HG03457 (cell line): ENCODE results near the gene SPATA12.
"Not testable (repeated sequence)": the region's sequence is repeated elsewhere in the genome, so short reads cannot be mapped to it uniquely, and the experiment has no call there.

Experiments used
- ATAC-seq: cut with Tn5 transposase; IDR thresholded peaks from one replicate; pipeline ENCODE4 v1.9.1; 2021; ENCODE audit warnings: moderate number of reproducible peaks; ENCODE audit not compliant: unreplicated experiment

The SPATA12 gene

DNA sequence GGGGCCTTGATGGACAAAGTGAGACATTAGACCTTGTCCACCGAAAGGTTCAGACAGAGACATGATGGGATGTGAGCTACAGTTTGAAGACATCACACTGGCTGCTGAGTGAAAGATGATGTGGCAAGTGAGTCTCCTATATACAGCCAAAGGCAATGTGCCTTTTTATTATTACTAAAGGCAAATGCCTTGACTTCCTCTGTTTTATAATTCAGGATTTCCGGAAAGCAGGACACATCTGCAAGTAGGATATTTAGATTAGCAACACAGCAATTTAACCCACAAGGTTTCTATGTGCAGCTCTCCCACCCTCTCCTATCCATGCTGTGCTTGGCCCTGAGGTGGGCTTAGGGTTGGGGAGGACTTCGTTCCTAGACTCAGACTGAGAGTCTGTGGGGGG, 20.7 kb downstream of the SPATA12 start:
- ATAC-seq: no peak

DNA sequence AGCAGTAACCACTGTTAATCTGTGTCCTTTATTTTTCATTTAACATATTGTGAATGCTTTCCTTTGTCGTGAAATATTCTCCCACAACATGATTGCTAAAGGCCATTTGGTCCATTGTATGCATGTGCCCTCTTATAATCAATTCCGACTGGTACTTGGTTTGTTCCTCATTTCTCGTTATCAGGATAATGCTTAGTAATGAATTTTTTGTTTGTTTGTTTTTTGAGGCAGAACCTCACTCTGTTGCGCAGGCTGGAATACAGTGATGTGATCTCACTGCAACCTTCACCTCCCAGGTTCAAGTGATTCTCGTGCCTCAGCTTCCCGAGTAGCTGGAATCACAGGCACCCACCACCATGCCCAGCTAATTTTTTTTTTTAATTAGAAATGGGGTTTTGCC, 22.0 kb downstream of the SPATA12 start:
- ATAC-seq: no peak

DNA sequence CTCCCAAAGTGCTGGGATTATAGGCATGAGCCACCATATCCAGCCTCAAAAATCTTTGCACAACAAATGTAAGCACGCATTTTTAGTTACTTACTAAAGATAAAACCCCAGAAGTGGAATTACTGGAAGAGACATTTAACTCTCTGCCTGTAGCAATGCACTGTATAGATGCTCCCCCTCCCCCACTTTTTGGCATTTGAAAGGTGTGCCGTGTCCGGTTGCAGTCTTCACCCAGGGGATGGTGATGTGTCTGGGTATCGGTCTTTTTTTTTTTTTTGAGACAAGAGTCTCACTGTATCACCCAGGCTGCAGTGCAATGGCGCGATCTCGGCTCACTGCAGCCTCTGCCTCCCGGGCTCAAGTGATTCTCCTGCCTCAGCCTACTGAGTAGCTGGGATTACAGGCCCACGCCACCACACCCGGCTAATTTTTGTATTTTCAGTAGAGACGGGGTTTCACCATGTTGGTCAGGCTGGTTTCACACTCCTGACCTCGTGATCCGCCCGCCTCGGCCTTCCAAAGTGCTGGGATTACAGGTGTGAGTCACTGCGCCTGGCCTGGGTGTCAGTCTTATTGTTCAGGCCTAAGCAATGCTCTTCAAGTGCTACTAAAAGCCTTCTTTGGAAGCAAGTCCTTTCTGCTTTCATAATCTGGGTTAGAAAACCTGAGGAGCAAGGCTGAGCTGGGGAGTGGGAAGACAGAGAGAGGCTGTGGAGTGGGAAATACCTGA, 23.0 kb downstream of the SPATA12 start:
- ATAC-seq: not testable (repeated sequence)

DNA sequence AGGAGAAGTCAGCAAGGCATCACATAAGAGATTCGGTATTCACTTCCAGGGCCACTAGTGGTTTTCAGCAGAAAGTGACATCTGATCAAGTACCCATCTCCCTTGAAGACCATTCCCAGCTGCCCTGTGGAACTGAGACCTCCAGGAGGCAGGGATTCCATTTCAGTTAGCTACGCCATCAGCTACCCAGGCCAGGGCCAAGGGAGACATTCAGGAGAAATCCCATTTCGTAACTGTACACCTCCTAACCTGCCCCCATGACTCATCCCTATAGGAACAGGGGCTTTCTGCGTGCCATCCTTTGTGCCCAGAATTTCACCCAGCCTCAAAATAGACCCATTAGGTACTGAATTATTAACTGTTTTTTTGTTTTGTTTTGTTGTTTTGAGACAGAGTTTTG, 24.7 kb downstream of the SPATA12 start:
- ATAC-seq: no peak

DNA sequence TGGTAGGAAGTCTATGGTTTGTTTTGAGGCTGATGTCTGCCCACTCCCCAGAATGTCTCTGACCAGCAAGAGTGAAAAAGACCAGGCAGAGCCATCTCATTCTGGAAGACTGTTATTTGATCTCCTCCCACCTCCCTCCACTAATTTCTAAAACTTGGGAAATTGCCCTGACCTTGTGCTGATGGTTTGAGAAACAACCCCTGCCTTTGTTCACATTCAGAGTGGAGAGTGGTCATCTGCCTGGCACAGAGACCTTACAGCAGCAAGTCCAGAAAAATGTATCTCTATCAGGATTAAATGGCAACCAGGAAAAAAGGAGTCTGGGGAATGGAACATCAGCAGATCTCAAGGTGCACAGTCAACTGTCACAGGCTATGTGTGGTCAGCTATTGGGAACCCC, 25.7 kb downstream of the SPATA12 start:
- no peak for ATAC-seq

DNA sequence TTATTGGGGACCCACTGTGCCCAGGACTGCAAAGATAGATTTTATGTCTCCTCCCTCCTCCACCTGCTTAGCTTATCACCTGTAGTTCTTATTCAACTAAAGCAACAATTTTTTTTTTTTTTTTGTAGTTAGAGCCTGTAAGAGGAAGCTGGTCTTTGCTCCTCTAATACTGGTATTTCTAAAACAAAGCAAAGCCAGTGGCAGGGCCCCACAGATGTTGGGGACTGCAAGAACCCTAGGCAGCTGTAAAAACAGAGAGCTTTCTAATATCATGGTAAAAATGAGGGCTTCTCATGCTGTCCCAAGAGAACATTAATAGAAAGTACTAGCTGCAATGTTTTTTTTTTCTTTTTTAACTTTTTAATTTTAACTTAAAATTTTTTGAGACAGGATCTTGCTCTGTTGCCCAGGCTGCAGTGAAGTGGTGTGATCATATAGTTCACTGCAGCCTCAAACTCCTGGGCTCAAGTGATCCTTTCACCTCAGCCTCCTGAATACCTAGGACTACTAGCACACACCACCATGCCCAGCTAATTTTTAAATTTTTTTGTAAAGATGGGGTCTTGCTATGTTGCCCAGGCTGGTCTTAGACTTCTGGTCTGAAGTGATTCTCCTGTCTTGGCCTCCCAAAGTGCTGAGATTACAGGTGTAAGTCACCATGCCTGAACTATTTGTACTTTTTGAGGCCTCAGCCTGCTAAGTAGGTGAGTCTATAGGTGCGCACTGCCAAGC, 27.1 kb downstream of the SPATA12 start:
- no peak for ATAC-seq

DNA sequence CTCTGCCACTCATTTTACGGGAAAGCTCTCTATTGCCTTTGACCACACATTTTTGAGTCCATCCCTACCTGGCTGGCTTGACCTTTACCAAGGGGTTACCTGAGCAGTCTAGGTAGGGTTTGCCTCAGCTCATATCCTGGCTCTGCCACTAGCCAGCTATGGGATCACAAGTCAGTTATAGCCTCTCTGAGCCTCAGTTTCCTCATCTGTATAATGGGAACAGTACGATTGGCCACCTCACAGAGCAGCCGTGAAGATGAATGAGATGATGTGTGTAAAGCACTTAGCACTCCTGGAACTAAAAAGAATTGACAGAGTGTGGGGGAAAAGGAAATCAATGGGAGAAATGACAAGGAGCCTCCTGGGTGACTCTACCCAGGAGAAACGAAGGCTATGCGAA, 28.0 kb downstream of the SPATA12 start:
- no peak for ATAC-seq

DNA sequence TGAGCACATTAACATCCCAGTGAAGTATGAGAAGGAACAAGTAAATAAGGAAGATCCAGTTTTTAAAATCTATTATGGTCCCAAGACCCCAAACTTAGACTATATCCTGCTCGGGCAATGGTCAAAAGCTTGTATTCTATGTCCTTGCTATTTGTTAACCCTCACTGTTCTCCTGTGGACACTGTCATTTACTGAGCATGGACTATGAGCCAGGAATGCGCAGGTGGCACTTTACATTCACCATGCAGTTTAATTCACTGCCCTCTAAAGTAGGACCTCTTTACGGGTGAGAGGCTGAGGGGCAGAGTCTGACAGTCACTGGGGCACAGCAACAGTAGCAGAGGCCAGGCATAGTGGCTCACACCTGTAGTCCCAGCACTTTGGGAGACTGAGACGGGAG, 28.6 kb downstream of the SPATA12 start:
- ATAC-seq: no peak

DNA sequence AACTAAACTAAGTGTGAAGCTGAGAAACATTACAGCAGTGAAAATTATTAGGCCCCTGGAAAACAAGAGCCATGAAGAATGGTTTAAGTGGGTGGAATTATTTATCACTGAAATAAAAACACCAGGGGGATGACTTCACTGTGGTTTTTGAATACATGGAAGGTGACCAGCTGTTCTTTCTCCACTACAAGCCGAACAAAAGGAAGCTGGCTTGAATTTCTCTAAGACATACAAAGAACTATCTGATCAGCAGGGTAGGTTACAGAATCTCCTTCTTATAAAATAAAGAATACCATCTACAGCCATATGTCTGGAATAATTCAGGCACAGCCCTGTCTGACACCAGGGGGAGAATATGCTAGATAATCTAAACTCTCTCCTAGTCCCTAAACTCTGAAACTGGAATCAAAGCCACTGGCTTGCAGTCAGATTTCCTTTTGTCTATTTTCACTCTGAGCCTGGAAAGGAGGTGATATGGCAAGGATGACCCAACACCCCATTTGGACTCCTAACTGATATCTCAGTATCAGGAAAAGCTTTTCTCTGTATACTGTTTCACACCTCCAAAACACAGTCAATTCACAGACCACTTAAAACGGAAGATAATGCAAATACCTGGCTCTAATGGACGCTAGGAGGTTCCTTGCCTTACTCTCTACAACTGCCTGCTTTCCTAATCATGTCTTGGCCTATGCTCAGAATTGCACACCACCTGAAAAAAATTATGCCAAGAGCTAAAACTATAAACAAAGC, 31.2 kb downstream of the SPATA12 start:
- ATAC-seq: no peak

DNA sequence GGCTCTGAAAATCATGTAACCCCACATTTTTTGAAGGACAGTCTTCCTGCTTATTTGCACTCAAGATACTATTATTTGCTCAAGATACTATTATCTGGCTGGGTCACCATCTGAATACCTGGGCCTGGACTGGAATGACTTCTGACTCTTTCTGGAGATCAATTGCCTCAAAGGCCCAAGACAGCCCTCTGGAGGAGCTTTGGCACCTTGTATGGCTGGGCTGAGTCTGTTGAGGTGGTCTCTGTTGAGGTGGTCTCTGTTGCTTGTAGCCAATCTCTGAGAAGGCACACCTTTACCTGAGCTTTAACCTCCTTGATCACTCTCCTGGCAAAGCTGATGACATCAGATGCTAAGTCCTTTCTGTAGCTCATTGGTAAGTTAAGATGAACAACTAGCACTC, 33.0 kb downstream of the SPATA12 start:
- no peak for ATAC-seq

DNA sequence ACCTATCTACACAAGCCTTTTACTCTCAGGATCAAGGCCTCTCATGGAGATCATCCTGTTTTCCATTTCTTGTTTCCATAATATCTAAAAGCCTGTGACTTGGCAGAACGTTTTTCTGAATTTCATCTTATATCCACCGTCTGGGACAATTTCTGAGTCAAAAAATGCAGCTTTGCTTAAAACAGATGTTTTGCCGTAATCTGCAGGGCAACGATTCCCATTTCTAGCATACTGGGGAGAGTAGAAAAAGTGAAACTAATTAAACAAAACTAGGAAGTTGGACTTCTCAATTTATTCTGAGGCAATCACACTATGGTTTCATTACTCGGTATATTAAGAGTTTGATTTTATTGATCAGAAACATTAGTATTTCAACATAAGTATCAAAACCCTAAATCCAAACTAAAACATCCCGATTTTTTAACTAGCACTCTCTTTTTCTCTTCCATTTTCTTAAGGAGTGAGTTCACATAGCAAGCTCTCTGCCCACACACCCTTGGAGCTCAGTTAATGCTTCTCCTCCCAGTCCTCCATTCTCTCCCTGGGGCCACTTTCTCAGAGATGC, 33.6 kb downstream of the SPATA12 start:
- no peak for ATAC-seq

DNA sequence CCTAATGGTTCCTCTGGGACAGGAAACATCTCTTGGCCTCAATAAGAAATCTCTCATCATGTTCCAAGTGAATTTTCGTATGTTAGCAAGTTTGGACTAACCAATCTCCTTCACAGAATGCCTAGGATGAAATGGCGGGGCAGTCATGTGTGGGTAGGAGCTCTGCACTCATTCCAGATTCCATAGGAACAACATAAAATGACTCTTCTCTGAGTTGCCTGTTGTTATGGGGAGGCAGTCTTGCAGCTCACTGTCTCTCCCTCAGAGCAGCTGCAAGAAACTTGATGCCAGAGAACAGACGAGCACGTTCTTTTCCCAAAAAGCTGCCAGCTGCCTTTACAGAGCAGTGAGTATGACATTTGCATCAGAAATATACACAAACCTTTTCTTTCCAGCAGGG, 34.1 kb downstream of the SPATA12 start:
- ATAC-seq: no peak

DNA sequence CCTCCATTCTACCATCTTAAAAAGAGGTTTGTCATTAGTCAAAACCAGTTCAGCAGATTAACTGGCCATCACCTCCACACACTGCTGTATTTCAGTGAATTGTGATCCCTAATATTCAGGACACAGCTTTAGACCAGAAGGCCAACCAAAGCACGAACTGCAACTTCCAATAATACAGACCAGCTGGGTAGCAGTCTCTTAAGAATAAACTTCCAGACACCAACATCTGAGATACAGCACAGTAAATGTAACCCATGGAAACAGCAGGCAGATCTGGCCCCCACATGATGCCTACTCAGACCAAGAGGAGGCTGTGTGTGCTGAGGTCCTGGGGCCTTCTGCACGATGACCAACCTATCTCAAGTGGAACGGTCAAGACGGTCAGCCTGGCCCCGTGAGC, 34.9 kb downstream of the SPATA12 start:
- no peak for ATAC-seq

DNA sequence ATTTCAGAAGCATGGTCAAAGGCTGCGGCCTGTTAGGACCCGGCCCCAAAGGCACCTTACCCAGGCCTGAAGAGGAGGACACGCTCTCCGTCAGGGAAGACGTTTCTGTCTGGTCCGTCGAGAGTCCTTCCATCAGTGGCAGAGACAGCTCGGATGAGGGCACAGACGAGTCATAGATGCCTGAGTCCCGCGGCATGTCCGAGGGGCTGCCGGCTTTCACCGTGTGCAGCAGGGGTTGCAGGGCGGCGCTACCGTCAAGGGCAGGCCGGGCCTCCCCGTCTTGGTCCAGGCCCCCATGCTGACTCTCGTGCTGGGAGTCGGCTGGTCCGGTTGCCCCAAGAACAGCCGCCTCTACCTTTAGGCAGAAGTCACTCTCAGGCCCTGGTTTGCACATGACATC, 37.1 kb downstream of the SPATA12 start:
- no peak for ATAC-seq

DNA sequence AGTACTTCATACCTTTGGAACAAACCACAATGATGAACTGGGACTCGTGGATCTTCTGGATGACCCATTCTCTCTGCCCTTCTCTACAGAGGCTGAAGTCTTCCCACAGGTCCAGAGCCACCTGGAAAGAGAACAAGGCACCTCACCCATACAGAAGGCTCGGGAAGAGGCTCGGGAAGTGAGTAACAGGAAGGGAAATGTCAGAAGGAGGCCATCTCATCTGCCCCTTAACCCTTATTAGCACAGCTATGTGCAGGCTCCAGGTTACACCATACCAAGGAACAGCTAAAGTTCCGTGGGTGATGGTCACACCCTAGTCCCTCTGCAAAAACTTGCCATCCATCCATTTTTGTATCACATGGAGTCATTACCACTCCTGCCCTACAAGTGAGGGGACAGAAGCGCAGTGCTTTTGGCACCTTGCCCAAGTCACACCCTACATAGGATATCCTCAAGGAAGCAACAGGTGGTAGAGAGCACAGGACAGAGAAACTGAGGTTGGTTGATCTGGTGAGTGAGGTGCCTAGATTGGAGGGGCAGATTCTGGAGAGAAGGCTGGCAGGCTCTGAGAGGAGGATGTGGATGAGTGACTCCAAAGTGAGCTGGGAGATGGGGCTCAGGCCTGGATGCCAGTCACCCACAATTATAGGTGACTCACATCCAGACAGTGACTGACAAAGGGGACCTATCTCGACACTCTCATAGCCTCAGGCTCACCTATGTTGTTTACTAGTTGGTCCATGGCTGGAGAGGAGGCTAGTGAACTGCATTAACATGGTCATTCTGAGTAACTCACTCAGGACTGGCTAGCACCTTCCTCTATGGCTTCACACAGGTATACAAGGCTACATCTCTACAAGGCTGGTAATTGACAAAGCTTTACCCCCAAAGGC, 38.2 kb downstream of the SPATA12 start:
- ATAC-seq: no peak

DNA sequence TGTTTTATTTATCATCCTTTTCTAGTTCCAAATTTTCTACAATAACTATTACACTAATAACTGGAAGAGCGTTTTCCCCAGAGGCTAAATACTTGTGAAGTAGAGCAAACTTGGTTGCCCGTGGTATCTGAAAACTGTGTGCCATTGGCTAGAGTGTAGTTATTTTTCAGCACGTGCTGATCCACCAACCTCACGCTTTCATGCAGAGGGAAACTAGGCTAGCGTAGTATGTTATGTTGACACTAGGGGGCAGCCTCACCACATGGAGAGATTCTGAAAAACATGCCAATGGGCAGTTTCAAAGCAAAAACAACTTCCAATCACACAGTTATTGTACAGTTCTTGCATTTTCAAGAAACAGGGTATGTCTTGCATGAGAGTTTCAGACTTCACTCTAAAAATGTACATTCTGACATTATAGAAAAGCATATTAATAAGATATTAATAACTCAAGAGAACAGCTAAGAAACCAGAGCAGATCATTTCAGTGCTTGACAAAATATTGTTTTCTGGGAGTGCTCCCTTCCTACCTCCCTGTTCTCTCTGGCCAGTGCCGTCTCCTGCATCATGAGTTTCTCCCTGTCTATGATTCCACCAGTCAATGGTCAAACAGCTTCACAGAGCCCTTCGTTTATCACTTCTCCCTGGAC, 39.7 kb downstream of the SPATA12 start:
- ATAC-seq: no peak

DNA sequence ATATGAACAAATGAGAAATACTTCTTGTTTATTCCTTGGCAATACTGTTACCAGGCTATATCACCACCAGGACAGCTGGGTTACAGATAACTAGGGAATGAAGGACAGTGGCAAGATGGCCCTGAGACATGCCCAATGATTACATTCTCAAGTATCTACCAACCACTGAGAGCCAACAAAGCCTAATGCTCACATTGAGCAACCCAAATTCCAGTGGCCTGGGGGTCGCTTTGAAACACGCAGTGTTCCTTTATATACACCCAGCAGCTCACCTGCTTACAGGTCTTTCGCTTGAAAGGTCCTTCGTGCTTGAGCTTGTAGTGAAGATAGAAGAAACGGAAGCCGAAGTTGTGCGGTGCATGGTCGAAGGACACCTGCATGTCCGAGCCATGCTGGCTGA, 45.1 kb downstream of the SPATA12 start:
- no peak for ATAC-seq

DNA sequence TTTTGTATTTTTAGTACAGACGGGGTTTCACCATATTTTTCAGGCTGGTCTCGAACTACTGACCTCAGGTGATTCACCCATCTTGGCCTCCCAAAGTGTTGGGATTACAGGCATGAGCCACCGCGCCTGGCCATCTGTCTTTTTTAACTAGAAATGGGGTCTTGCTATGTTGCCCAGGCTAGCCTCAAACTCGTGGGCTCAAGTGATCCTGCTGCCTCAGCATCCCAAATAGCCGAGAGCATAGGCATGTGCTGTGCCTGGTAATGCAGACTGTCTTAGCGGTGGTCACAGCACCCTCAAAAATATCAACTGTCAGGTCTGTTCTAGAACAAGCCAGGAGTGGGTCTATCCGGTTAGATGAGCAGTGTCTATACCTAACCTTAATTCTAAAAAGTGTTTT, 48.2 kb downstream of the SPATA12 start:
- ATAC-seq: no peak

DNA sequence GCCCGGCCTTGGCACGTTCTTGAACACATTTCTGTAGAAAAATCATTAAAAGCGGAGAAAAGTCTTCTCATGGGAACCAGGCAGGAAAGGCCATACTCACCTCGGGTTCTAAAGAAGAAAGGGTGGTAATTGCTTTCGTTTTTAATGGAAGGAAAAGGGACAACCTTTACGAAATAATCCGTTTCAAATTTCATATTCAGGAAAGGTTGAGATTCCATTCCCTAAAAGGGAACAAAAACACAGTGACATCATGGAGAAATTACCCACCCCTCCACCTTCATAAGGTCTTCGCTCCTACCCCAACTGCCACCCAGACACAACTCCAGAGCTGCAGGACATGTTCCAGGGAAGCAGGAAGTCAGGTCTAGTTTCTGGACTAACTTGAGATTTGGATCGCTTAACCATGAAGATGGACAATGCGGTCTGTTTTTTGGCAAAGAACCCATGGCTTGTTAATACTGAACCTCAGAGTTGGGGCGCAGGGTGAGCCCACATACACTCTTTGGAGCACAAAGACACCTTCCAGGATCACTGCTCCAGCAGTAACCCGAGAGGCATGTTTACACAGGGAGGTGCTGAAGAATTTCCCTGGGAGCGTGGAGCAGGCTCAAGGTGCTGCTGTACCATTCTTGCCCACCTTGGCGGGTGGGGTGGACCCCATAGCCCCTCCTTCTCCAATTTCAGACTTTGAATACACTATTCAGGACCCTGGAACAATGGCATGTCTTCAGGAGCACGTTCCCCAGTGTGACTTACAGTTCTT, 49.2 kb downstream of the SPATA12 start:
- no peak for ATAC-seq
